ENCODE measurements around the gene TP63.

Gene TP63

GRCh38 chr3:189680723-189681122 lies 49.5 kb downstream of the TP63 start:
- no peak for DNase-seq (ENCODE audit: low read depth in 1 of 2, low spot score in 1 of 2)
- no peaks in the 10 kb centered on the region for H3K27me3 ChIP-seq (ENCODE audit: insufficient read depth, poor library complexity, severe bottlenecking)
- H3K4me3 ChIP-seq (replicated peaks; ENCODE audit: insufficient read depth, low read length) = no peak overlapping the region
- TF ChIP-seq SPI1 (IDR thresholded peaks at IDR 0.05; ENCODE audit: borderline replicate concordance, low read depth) = no peak
- TF ChIP-seq CTCF (IDR thresholded peaks at IDR 0.05; ENCODE audit: insufficient read depth, low read length) = no peak
- TF ChIP-seq GABPA (IDR thresholded peaks at IDR 0.05; ENCODE audit: low read depth) = no peak
- TF ChIP-seq, protein P1, sequence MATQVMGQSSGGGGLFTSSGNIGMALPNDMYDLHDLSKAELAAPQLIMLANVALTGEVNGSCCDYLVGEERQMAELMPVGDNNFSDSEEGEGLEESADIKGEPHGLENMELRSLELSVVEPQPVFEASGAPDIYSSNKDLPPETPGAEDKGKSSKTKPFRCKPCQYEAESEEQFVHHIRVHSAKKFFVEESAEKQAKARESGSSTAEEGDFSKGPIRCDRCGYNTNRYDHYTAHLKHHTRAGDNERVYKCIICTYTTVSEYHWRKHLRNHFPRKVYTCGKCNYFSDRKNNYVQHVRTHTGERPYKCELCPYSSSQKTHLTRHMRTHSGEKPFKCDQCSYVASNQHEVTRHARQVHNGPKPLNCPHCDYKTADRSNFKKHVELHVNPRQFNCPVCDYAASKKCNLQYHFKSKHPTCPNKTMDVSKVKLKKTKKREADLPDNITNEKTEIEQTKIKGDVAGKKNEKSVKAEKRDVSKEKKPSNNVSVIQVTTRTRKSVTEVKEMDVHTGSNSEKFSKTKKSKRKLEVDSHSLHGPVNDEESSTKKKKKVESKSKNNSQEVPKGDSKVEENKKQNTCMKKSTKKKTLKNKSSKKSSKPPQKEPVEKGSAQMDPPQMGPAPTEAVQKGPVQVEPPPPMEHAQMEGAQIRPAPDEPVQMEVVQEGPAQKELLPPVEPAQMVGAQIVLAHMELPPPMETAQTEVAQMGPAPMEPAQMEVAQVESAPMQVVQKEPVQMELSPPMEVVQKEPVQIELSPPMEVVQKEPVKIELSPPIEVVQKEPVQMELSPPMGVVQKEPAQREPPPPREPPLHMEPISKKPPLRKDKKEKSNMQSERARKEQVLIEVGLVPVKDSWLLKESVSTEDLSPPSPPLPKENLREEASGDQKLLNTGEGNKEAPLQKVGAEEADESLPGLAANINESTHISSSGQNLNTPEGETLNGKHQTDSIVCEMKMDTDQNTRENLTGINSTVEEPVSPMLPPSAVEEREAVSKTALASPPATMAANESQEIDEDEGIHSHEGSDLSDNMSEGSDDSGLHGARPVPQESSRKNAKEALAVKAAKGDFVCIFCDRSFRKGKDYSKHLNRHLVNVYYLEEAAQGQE (IDR thresholded peaks at IDR 0.05; ENCODE audit: insufficient replicate concordance, low read depth) = no peak
- no peak for TF ChIP-seq POLR2AphosphoS5 (IDR thresholded peaks at IDR 0.05; ENCODE audit: low read depth)
- no peak overlapping the region for H3K27ac ChIP-seq (replicated peaks)

GRCh38 chr3:189683546-189684255 lies 52.5 kb downstream of the TP63 start:
- TF ChIP-seq SPI1 (IDR thresholded peaks at IDR 0.05; ENCODE audit: borderline replicate concordance, low read depth) = no peak
- no peak for TF ChIP-seq POLR2AphosphoS5 (IDR thresholded peaks at IDR 0.05; ENCODE audit: low read depth)
- no peak for TF ChIP-seq CTCF (IDR thresholded peaks at IDR 0.05; ENCODE audit: insufficient read depth, low read length)
- TF ChIP-seq, protein P1 (IDR thresholded peaks at IDR 0.05; ENCODE audit: insufficient replicate concordance, low read depth) = no peak
- TF ChIP-seq GABPA (IDR thresholded peaks at IDR 0.05; ENCODE audit: low read depth) = no peak
- Histone ChIP-seq H3K4me3 (replicated peaks; ENCODE audit: insufficient read depth, low read length) (no peak overlapping the region), H3K27ac (replicated peaks) (no peak overlapping the region), H3K27me3 (ENCODE audit: insufficient read depth, poor library complexity, severe bottlenecking) (no peaks in the 10 kb centered on the region)
- no peak for DNase-seq (ENCODE audit: low read depth in 1 of 2, low spot score in 1 of 2)

GRCh38 chr3:189684317-189684716 lies 53.1 kb downstream of the TP63 start:
- no peak for TF ChIP-seq SPI1 (IDR thresholded peaks at IDR 0.05; ENCODE audit: borderline replicate concordance, low read depth)
- no peak for TF ChIP-seq GABPA (IDR thresholded peaks at IDR 0.05; ENCODE audit: low read depth)
- TF ChIP-seq, protein P1 (IDR thresholded peaks at IDR 0.05; ENCODE audit: insufficient replicate concordance, low read depth) = no peak
- TF ChIP-seq POLR2AphosphoS5 (IDR thresholded peaks at IDR 0.05; ENCODE audit: low read depth) = no peak
- no peak for TF ChIP-seq CTCF (IDR thresholded peaks at IDR 0.05; ENCODE audit: insufficient read depth, low read length)
- Histone ChIP-seq H3K4me3 (replicated peaks; ENCODE audit: insufficient read depth, low read length) (no peak overlapping the region), H3K27ac (replicated peaks) (no peak overlapping the region), H3K27me3 (ENCODE audit: insufficient read depth, poor library complexity, severe bottlenecking) (no peaks in the 10 kb centered on the region)
- DNase-seq (ENCODE audit: low read depth in 1 of 2, low spot score in 1 of 2) = no peak
